ENCODE results near the gene BAHD1. TPM values are rescaled to one million over a fixed set of nuclear protein-coding genes. Genes with fewer than 3 reads are reported as not detected.

Gene BAHD1
- total RNA-seq, 4 donors from 2014 or later: 9.0 to 35.5 (median 26.4) TPM

GRCh38 chr15:40481341-40482074, 40.8 kb downstream of the BAHD1 start:
- intact Hi-C loops (cut with DNase I; ENCODE audit: low total_unique reads) (no loop called here), in situ Hi-C loops (cut with MboI; ENCODE audit: low pct_ligation_motif_present in 1 of 4, low pct_unique_long_range_greater_than_20kb in 1 of 4, low sequenced_read_pairs in 3 of 4) (no loop called here)
- no peak for DNase-seq
- Histone ChIP-seq H3K4me1 (no peaks in the 10 kb centered on the region), H3K27me3 (no peaks in the 10 kb centered on the region), H3K36me3 (no peaks in the 10 kb centered on the region), H3K4me3 (no peak overlapping the region), H3K27ac (no peak overlapping the region), H3K9me3 (no peaks in the 10 kb centered on the region)
- WGBS, 2 donors (ENCODE audit: low coverage in 1 of 2): 50 to 69% methylated on average over 1 of the region's 1 CpG
- no peak for TF ChIP-seq CTCF (IDR thresholded peaks at IDR 0.05)
- no peak for TF ChIP-seq EP300 (IDR thresholded peaks at IDR 0.05; ENCODE audit: low read depth)
- no peak for TF ChIP-seq POLR2A (IDR thresholded peaks at IDR 0.05)
- no peak for TF ChIP-seq POLR2AphosphoS5 (IDR thresholded peaks at IDR 0.05)

- H3K27ac ChIP-seq: no peak overlapping the region
- DNase-seq: no peak
- TF ChIP-seq CTCF (IDR thresholded peaks at IDR 0.05) (no peak), EP300 (IDR thresholded peaks at IDR 0.05; ENCODE audit: low read depth) (no peak), POLR2A (IDR thresholded peaks at IDR 0.05) (no peak)
- in situ Hi-C loops (cut with MboI; ENCODE audit: low pct_ligation_motif_present in 1 of 4, low pct_unique_long_range_greater_than_20kb in 1 of 4, low sequenced_read_pairs in 3 of 4) (no loop called here), intact Hi-C loops (cut with DNase I; ENCODE audit: low total_unique reads) (no loop called here)
- no peaks in the 10 kb centered on the region for H3K4me1 ChIP-seq
- H3K27me3 ChIP-seq: no peaks in the 10 kb centered on the region
- no peak overlapping the region for H3K4me3 ChIP-seq
- H3K9me3 ChIP-seq: no peaks in the 10 kb centered on the region
- H3K36me3 ChIP-seq: no peaks in the 10 kb centered on the region
- 89% methylated on average over 2 of the region's 2 CpGs; no CpG with 5 or more reads in 1 of the 2 donors for WGBS, 2 donors (ENCODE audit: low coverage in 1 of 2)
These were observed 43.2 kb downstream of the BAHD1 start for GRCh38 chr15:40483919-40484318.

GRCh38 chr15:40486066-40486770, 45.5 kb downstream of the BAHD1 start:
- H3K4me1 ChIP-seq: no peaks in the 10 kb centered on the region
- WGBS, 2 donors (ENCODE audit: low coverage in 1 of 2): 92 to 95% methylated on average over 18 to 36 of the region's 36 CpGs
- H3K4me3 ChIP-seq: no peak overlapping the region
- H3K36me3 ChIP-seq: no peaks in the 10 kb centered on the region
- no peak for DNase-seq
- no peaks in the 10 kb centered on the region for H3K9me3 ChIP-seq
- intact Hi-C loops (cut with DNase I; ENCODE audit: low total_unique reads): no loop called here
- no peaks in the 10 kb centered on the region for H3K27me3 ChIP-seq
- in situ Hi-C loops (cut with MboI; ENCODE audit: low pct_ligation_motif_present in 1 of 4, low pct_unique_long_range_greater_than_20kb in 1 of 4, low sequenced_read_pairs in 3 of 4): no loop called here
- TF ChIP-seq POLR2AphosphoS5 (IDR thresholded peaks at IDR 0.05) (no peak), CTCF (IDR thresholded peaks at IDR 0.05) (no peak), EP300 (IDR thresholded peaks at IDR 0.05; ENCODE audit: low read depth) (no peak), POLR2A (IDR thresholded peaks at IDR 0.05) (no peak)
- H3K27ac ChIP-seq: no peak overlapping the region

- Histone ChIP-seq H3K4me3 (no peak overlapping the region), H3K9me3 (no peaks in the 10 kb centered on the region), H3K36me3 (no peaks in the 10 kb centered on the region), H3K27ac (no peak overlapping the region), H3K27me3 (no peaks in the 10 kb centered on the region), H3K4me1 (no peaks in the 10 kb centered on the region)
- in situ Hi-C loops (cut with MboI; ENCODE audit: low pct_ligation_motif_present in 1 of 4, low pct_unique_long_range_greater_than_20kb in 1 of 4, low sequenced_read_pairs in 3 of 4) (no loop called here), intact Hi-C loops (cut with DNase I; ENCODE audit: low total_unique reads) (no loop called here)
- no peak for TF ChIP-seq EP300 (IDR thresholded peaks at IDR 0.05; ENCODE audit: low read depth)
- no peak for TF ChIP-seq POLR2A (IDR thresholded peaks at IDR 0.05)
- TF ChIP-seq CTCF (IDR thresholded peaks at IDR 0.05): no peak
- no peak for TF ChIP-seq POLR2AphosphoS5 (IDR thresholded peaks at IDR 0.05)
- 91 to 94% methylated on average over 18 to 35 of the region's 35 CpGs for WGBS, 2 donors (ENCODE audit: low coverage in 1 of 2)
- DNase-seq: no peak
These were observed 47.3 kb downstream of the BAHD1 start for GRCh38 chr15:40487816-40488682.

Data from transverse colon (tissue), 4 donors.